Measurements from ENCODE around the gene MYOF.

Gene MYOF, protein sequence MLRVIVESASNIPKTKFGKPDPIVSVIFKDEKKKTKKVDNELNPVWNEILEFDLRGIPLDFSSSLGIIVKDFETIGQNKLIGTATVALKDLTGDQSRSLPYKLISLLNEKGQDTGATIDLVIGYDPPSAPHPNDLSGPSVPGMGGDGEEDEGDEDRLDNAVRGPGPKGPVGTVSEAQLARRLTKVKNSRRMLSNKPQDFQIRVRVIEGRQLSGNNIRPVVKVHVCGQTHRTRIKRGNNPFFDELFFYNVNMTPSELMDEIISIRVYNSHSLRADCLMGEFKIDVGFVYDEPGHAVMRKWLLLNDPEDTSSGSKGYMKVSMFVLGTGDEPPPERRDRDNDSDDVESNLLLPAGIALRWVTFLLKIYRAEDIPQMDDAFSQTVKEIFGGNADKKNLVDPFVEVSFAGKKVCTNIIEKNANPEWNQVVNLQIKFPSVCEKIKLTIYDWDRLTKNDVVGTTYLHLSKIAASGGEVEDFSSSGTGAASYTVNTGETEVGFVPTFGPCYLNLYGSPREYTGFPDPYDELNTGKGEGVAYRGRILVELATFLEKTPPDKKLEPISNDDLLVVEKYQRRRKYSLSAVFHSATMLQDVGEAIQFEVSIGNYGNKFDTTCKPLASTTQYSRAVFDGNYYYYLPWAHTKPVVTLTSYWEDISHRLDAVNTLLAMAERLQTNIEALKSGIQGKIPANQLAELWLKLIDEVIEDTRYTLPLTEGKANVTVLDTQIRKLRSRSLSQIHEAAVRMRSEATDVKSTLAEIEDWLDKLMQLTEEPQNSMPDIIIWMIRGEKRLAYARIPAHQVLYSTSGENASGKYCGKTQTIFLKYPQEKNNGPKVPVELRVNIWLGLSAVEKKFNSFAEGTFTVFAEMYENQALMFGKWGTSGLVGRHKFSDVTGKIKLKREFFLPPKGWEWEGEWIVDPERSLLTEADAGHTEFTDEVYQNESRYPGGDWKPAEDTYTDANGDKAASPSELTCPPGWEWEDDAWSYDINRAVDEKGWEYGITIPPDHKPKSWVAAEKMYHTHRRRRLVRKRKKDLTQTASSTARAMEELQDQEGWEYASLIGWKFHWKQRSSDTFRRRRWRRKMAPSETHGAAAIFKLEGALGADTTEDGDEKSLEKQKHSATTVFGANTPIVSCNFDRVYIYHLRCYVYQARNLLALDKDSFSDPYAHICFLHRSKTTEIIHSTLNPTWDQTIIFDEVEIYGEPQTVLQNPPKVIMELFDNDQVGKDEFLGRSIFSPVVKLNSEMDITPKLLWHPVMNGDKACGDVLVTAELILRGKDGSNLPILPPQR (N-terminal part only)

DNA sequence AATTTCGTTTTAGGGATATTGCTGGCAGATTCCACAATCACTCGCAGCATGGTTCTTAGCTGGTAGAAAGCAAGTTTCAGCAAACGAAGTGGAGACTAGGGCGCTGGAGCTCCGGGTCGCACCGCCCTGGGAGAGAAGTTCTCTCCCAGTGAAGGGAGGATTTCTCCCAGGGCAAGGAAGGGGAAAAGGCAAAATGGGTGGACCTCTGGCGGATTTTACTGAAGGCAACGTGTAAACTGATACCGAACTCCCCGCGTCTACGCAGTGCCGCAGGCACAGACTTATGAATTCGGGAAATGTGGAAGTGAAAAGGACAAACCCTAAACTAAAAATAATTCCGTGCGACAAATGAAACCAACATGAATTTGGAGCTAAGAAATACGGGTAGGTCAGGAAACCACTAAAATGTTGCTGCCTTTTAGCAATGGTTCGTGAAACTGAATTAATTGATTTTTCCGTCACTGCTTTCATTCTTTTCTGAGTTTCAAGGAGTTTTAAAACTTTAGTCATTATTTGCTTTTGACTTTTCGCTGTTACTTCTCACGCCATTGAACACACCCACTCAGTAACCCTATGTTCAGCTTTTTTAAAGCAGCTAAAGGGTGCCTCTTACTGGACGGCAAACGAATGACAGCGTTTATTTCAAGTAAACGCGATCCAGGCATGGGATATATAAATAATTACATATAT, at the start of gene MYOF:
TSS of gene MYOF (minus strand) at position 190 of the 690 bp plus-strand sequence. CDS start at position 50, 140 bp downstream.
- DNase-seq (ENCODE audit: low read depth in 2 of 2, low spot score in 1 of 2) = no peak

DNA sequence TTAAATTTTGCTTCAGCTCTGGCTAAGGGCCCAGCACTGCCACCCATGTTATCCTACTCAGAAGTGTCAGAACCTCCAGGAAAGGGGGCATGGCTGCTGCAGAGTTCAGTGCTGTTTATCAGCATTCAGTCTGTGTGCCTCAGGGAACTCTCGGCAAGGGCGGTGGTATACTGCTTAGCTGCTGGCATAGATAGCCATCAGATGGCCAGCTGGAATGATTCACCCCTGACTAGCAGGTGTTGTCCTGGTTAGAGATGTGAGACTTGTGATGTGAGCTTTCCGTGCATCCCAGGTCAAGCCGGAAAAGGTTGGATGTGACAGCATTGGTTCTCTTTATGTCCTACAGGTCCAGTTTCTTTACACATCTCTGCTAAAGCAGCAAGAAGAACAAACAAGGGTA, 36.4 kb upstream of the MYOF start:
- no peak for DNase-seq (ENCODE audit: low read depth in 2 of 2, low spot score in 1 of 2)

DNA sequence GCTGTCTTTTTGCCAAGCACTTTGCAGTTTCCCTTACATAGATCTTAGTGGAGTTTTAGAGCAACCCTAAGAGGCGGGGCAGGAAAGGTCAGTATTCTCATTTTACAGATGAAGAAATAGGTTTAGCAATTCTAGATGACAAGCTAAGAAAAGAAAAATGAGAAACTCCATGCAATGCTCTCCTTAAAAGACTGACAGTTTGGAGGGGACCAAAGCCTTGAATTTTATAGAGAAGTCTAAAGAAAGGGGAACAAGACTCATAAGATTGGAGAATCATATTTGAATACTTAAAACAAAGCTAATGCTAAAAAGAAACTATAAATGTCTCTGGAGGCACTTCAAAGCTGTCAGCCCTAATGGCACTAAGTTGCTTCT, 33.9 kb upstream of the MYOF start:
- DNase-seq (ENCODE audit: low read depth in 2 of 2, low spot score in 1 of 2) = no peak

DNA sequence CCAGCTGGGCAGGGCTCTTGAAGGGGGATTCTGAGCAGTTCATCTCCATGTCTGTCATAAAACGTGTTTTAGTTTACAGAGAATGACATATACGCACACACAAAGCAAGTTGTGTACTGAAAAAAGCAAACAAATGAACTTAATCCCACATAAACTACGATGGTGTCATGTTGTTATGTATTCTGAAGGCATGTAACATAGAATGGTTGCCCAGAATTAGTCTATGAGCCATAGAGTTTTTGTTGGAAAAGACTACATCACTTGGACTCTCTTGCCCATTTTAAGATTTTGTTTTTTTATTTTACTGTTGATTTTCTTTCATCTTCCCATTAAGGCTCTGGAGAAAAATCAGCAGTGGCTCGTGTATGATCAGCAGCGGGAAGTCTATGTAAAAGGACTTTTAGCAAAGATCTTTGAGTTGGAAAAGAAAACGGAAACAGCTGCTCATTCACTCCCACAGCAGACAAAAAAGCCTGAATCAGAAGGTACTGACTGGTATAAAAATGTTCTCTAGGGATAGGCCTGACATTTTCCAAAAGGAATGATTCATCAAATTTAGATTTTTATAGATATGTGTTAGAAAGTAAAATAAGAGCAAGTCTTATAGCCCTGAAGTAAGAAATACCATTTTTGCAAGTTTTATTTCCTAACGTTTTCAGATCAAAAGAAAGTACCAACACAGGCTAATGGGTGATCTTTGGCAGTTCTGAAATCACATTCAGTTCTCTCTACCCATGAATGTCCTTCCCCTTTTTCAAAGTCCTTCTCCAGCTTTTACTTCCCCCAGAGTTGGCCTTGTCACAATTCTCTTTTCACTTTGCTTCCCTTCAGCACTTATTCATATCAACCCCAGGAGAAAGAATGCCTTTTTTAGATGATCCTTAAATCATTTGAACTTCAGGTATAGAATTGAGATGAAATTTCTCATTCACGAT, 33.2 kb upstream of the MYOF start:
- DNase-seq (ENCODE audit: low read depth in 2 of 2, low spot score in 1 of 2) = no peak

DNA sequence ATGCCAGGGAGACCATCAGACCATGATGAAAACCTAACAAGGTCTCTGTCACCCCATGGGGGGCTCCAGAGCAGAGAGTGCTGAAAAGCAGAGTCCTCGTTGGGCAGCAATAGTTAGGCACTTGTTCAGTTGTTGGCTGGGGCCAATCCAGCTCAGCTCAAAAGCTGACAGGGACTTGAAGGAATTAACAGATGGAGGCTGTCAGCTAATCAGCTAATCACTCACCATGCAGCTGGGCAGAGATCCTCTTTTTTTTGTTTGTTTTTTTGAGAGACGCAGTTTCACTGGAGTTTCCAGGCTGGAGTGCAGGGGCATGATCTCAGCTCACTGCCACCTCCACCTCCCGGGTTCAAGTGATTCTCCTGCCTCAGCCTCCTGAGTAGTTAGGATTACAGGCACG, 32.4 kb upstream of the MYOF start:
- DNase-seq (ENCODE audit: low read depth in 2 of 2, low spot score in 1 of 2) = no peak

DNA sequence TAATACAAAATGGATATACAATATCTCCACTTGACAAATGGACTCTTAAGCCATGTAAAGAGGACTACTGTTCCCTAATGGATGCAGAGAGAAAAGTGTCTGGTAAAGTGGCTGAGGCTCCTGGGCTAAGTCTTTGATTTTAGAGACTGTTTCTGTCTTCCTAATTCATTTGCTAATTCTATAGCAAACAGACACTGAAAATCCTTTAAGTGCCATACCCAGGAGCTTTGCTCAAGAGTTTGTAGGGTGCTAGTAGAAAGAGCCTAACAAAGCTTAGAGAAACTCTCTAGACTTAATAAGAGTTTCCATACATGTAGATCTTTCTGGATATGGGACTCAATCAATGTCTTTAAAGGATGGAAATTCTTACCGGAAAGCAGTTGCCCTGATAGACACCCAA, 31.0 kb upstream of the MYOF start:
- no peak for DNase-seq (ENCODE audit: low read depth in 2 of 2, low spot score in 1 of 2)

DNA sequence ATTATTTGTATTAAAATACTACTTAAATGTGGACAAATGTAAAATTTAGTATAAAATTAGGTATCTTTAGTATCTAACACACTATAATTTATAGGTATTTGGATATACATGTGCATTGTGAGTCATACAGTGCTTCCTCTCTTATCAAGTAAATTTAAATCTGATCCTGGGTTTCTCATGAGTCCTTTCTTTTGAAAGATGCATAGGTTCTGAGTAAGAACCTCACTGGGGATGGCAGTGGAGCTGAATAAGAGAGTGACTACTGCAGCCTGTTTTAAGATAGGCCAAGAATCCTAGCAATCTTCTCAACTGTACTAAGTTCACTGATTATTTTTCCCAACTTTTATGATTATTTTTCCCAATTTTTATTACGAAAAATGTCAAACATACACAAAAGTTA, 30.4 kb upstream of the MYOF start:
- DNase-seq (ENCODE audit: low read depth in 2 of 2, low spot score in 1 of 2) = no peak

DNA sequence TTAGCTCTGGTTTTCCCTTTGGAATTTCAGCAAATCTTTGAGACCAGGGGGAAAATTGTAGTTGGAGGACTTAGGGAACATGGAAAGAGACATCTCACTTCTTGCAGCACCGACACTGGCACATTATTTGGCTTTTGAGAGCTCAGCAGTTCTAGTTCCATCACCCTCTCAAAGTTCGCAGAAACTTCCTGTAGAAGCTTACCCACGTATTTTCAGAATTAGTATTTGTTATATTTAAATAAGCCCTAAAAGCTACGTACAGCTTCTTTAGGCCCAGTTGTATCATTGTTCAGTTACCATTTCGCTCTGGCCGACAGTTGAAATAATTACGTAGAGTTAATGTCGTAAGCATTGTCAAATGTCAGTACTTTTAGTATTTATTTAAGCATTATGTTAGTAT, 27.7 kb upstream of the MYOF start:
- no peak for DNase-seq (ENCODE audit: low read depth in 2 of 2, low spot score in 1 of 2)

DNA sequence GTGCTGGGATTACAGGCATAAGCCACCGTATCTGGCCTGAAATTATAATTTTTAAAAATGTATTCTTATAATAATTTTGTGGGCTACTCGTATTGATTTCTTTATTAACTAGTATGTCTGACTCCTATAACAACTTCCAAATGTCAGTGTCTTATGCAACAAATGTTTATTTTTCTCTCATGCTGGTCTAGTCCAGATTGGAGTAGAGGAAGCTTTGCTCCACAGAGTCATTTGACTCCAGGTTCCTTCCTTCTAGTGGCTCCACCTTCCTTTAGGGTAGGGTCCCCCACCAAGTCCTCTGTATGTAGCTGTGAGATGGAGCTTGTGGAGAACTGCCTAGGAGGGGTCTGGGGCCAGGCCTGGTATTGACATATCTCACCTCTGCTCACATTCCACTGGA, 22.9 kb upstream of the MYOF start:
- DNase-seq (ENCODE audit: low read depth in 2 of 2, low spot score in 1 of 2) = no peak

DNA sequence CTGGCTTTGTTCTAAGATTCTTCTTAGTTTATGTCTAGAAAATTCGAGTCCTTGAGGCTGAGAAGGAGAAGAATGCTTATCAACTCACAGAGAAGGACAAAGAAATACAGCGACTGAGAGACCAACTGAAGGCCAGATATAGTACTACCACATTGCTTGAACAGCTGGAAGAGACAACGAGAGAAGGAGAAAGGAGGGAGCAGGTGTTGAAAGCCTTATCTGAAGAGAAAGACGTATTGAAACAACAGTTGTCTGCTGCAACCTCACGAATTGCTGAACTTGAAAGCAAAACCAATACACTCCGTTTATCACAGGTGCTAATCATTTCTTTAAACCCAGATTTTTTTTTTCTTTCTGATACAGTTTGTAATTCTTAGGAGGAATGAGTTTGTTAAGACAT, 20.9 kb upstream of the MYOF start:
- DNase-seq (ENCODE audit: low read depth in 2 of 2, low spot score in 1 of 2) = no peak

DNA sequence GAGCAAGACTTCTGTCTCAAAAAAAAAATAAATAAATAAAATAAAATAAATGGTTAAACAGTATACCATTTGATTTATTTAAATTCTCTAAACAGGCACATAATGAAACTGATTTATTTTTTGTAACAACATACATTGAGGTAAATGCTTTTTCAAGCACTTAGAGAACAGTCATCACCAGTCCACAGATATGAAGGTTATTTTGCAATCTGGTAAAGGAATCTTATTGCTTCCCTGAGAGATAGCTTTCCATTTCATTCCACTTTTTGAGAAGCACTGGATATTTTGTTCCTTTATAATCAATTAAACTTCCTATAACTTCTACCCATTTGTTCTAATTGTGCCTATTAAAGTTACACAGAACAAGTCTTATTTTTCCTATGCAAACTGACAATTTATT, 19.5 kb upstream of the MYOF start:
- DNase-seq (ENCODE audit: low read depth in 2 of 2, low spot score in 1 of 2) = no peak

DNA sequence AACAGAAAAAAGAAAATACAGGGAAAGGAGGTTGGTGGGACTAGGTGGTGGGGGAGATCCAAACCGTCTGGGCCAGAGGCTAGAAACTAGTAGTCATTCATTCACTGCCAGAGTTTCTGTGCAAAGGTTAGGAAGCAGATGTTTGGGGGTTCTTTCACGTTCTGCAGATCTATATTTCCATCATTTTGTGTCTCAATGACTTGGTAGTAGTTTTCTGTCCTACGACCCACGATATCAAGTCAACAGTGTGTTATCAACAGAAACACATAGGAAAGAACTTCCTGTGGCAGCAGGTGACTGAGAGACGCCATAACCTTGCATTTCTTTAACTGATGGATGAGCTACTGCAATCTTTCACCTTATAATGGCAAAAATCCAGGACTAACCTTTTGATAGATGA, 16.0 kb upstream of the MYOF start:
- no peak for DNase-seq (ENCODE audit: low read depth in 2 of 2, low spot score in 1 of 2)

DNA sequence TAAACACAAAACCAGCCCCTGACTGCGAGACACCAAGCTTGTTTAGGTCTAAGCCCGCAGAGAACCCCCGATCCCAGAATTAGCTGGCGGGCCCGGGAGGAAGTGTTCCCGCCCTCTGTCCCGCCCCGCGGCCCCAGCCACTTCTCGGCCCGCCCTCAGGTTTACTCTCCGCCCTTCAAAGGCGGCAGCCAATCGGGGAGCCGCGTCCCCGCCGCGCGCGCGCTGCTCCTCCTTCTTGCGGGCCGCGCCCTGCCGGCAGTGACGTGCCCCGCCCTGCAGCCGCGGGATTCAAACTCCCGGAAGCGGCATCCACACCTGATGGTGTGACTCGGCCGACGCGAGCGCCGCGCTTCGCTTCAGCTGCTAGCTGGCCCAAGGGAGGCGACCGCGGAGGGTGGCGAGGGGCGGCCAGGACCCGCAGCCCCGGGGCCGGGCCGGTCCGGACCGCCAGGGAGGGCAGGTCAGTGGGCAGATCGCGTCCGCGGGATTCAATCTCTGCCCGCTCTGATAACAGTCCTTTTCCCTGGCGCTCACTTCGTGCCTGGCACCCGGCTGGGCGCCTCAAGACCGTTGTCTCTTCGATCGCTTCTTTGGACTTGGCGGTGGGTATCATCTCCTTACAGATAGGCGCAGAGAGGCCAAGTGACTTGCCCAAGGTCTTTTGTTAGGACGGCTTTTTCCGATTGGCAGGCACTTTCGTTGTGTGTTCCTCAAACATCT, 14.3 kb upstream of the MYOF start, which contains the start of gene CEP55:
TSS of gene CEP55 (plus strand) at position 291 of the 720 bp plus-strand sequence. CDS start 3,440 bp downstream, outside the sequence.
- peak; percentile 85 to 90 for DNase-seq (ENCODE audit: low read depth in 2 of 2, low spot score in 1 of 2)

DNA sequence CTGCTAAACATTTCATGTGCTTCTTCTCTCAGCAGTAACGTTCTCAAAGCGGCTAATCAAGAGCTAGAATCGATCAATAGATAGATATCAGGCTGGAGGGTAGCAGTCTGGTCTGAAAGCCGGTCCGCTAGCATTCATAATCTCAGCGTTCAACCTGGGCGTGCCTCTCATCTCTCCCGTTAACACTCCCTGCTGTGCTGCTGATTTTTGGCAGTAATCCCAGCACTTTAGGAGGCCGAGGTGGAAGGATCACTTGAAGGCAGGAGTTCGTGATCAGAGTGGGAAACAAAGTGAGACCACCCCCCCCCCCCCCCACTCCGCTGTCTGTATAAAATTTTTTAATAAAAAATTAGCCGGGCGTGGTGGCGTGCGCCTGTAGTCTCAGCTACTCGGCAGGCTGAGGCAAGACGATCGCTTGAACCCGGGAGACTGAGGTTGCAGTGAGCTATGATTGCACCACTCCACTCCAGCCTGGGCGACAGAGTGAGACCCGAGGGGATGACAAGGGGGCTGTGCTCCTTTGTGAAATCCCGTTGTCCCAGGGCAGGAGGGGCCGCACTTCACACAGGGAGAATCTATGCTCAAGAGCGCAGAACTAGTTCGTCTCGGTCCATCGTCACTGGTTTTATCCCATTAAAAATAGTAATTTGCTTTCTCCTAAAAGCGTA, 13.7 kb upstream of the MYOF start:
- DNase-seq (ENCODE audit: low read depth in 2 of 2, low spot score in 1 of 2) = no peak

DNA sequence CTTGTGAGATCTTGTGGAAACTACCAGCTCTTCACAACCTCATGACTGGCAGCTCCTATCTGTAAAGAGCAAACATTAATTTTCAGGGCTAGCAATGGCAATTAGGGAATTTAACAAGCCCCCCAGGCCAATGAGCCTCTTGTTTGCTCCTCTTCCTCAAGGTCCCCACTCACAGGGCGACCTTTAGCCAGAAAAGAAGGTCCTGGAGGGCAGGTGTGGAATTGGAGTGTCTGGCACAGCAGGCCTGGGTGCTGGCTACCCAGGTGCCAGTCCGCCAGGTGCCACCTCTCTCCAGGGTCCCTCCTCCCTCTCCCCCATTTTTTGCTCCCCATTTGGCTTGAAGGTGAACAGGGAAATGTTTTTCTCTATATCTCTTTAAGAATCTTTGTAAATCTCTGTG, 12.4 kb upstream of the MYOF start:
- DNase-seq (ENCODE audit: low read depth in 2 of 2, low spot score in 1 of 2) = no peak

DNA sequence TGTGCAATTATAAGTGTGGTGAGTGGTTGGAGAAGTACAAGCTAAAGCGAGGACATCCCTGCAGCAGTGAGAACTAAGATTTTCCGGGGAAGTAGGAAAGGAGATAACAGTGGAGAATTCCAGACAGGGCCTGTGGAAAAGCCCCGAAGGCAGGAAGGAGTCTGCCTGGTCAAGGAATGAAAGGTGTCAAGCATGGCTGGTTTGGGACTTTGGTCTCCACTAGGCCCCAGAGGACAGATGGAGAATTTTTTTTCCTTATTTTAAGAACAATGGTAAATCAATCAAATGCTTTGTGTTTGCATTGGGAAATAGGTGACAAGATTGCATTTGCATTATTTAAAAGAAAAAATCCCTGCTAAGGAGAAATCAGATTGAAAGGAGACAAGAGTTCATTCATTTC, 11.0 kb upstream of the MYOF start:
- DNase-seq (ENCODE audit: low read depth in 2 of 2, low spot score in 1 of 2) = no peak

DNA sequence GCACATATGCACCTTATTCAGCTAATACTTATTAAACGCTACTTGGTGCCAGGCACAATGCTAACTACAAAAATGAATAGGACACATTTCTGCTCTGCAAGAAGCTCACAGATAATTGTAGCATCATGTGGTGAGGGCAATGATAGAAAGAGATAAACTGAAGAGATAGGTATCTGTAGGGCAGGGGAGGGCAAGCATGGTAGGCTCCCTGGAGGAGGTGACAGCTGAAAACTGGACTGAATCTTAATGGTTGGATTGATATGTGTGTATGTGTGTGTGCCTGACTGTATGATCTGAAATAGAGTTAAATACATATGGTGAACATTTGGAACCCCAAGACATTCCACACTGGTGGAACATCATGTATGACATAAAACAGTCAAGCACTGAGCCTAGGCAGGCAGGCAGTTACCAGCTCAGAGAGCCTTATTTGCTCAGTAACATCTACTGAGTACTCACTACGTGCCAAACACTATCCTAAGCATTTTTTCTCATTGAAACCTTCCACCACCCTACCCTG, 9.5 kb upstream of the MYOF start:
- no peak for DNase-seq (ENCODE audit: low read depth in 2 of 2, low spot score in 1 of 2)

DNA sequence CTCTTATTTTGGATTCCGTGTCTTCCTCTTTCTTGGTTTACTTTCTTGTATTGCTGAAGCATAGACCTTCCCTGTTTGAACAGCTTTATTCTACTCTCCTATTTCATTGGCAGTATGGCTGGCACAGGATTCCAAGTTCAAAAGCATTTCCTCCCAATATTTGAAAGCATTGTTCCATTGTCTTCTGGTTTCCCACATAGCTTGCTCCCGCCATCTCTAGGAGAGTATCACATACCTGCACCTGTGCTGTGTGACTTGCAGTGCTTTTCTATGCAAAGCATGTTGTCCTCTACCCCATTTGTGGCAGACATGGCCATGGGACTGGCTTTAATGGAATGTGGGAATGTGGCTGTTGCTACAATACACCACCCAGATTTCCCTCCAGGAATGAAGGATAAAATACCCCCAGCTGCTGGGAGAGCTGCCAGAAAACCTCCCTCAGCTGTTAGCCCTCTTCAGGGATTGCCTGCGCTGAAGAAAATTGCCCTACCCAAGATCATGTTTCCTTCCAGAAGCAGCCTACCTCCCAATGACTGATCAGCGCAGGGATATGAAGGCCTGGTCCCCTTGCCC, 6.9 kb upstream of the MYOF start:
- no peak for DNase-seq (ENCODE audit: low read depth in 2 of 2, low spot score in 1 of 2)

Measured in stimulated activated CD8-positive, alpha-beta memory T cell treated with anti-CD3 and anti-CD28 coated beads, Interleukin-4, amount 100 ng/mL, for 4 hours (primary cell).